Stimulated activated CD8-positive, alpha-beta memory T cell treated with anti-CD3 and anti-CD28 coated beads, Interleukin-7, amount 100 ng/mL, for 4 hours (primary cell): ENCODE data around the gene KLHDC10.
"Not testable (repeated sequence)": the region's sequence is repeated elsewhere in the genome, so short reads cannot be mapped to it uniquely, and the experiment has no call there.

ENCODE experiments used
- DNase-seq, 2 donors: peaks; one replicate each; pipeline ENCODE4 v3.0.0-alpha.2; 2020; ENCODE audit warnings: low read depth in 2 of 2

The KLHDC10 gene

DNA sequence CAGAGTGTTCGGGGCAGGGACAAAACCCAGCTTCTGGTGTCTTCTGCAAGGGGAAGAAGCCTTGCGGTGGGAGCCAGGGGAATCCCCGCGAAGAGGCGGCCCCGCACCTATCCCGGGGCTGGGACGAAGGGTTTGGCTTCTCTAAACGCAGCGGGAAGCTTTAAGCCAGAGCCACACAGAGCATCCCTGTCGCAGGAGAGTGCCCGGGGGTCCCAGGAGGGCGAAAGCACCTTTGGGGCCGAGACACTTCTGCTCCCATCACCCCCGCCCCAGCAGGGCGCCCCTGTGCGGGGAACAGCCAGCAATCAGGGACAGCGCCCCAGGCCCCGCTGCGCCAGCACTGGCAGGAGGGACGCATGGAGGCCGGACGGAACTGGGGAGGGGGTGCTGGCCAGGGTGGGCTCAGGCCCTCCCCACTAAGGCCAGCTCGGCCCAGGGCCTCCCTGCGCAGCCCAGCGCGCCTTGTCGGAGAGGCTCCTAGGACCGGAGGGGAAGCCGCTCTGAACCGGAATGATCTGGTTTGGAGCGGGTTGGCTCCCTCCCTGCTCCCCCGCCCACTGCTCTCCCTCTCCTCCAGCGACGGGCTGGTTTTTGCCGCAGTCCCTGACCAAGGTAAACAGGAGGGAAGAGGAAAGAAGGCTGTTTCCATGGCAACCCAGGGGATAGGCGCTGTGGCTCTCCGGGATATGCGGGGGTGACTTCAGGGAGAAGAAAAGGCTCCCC lies 71.0 kb downstream of the KLHDC10 start:
- DNase-seq: no peak

DNA sequence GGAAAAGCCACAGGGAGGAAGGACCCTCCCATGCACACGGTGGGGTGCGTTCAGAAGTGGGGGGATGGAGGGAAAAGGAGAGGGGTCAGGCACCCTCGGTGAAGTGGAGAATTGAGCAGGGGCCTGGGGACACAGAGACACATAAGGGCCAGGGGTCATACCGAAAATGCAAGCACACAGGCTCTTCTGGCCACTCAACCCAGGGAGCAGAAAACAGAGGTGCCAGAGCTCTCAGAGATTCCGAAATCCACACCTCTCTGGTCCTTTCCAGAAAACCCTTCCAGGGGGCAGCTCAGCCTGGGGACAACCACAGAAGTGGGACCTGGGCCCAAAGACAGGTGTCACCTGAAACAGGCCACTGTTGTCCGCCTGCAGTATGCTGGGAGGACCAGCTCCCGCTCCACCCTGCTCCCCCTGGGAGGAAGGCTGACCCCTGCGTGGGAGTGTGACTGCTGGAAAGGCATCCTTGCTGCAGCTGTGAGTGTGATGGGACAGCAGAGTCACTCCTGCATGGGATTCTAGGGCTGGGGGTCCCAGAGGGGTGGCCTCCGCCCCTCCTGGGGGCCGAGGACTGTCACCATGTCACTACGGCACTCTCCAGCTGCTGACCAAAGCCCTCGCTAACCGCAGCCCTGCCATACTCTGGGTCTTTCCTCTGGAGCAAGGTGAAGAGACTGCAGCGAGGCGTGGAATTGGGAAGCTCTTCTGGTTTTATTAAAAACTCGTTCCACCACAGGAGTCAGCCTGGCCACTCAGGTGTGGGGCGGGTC lies 71.7 kb downstream of the KLHDC10 start:
- DNase-seq: no peak

DNA sequence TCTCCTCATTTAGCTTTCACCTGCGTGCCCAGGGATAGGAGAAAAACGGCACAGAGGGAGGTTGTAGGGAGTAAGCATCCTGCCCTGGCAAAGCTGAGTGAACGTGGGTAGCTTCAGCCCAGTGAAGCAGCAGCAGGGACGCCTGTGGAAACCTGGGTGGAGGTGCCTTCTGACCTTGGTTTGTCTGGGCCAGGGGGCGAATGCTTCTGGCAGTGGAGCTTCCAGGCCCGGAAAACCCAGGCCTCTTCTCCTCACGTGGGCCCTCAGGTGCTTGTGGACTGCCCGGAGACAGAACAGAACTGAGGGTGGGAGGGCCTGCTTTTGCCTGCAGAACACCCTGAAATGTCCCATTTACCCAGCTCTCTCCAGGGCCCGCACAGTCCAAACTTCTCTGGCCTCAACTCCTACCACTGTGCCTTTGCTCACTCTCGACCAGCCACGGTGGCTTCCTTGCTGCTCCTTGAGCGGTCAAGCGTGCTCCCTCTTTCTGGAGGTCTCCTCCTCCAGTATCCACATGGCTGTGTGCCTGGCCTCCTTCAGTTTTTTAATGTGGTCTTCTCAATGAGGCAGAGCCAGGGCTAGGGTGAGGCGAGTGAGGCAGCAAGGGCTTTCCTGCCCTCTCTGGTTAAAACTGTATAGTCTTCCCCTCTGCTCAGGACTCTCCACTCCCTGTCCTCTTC lies 72.5 kb downstream of the KLHDC10 start:
- no peak for DNase-seq

DNA sequence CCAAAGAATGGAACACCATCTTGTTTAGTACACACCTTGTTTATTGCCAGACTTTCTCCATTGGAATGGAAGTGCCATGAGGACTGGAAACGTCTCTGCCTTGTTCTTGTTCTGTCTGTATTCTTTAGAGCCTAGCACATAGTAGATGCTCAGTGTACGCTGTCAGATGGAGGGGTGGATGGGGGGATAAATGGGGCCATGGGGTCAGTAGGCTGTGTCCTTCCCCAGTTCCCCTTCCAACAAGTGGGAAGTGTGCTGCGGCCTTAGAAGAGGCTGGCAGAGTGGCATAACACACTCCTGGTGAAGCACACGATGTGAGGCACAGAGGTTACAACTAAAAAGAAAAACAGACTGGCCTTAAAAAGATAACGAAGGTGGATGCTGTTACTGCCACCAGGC lies 73.0 kb downstream of the KLHDC10 start:
- DNase-seq: no peak

DNA sequence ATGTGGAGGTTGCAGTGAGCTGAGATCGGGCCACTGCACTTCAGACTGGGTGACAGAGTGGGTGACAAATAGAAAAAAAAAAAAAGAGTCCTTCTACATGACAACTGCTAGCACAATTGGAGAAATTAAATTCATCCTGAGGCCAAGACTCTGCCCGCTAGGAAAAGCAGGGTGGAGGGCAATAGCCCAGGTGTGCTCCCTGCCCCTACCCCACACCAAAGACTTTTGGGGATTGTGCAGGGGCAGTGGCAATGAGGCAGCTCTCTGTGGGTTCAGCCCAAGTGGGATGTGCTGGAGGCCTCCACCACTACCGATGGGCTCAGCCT lies 73.6 kb downstream of the KLHDC10 start:
- DNase-seq: no peak

DNA sequence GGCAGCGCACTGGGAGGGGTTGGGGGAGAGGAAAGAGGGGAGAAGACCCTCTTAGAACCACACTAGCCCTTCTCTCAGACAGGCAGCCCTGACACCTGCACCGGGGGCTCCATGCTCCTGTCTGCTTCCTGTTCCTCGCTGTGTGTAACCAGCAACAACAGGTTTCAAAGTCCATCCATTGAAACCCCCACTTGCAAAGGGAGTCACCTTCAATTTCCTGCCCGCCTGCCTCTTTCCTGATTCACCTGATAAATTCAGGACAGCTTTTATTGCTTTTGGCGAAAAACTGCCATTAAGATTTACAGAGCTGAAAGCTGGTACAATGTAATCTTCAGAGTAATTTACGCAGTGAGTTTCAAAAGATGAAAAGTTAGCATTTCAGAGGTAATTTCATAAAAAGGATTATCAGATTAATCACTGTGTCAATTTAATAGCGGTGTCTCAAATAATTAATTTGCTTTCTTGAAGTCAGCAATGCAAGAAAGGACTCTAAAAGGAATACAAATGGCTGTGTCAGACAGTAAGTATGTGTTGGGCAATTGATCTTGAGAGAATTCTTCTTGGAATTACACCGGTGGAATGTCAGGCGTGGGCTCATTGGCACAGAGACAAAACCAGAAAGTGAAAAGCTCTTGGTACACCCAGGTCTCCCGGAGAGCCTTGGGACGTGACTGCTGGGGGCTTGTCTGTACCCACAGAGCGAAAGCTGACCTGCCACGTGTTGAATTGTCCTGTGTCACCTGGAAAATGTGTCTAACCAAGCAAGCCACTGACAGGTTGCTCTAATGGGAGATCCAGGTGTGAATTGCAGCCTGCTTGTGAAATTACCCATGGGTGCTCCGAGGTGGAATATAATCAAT lies 74.2 kb downstream of the KLHDC10 start:
- no peak for DNase-seq

DNA sequence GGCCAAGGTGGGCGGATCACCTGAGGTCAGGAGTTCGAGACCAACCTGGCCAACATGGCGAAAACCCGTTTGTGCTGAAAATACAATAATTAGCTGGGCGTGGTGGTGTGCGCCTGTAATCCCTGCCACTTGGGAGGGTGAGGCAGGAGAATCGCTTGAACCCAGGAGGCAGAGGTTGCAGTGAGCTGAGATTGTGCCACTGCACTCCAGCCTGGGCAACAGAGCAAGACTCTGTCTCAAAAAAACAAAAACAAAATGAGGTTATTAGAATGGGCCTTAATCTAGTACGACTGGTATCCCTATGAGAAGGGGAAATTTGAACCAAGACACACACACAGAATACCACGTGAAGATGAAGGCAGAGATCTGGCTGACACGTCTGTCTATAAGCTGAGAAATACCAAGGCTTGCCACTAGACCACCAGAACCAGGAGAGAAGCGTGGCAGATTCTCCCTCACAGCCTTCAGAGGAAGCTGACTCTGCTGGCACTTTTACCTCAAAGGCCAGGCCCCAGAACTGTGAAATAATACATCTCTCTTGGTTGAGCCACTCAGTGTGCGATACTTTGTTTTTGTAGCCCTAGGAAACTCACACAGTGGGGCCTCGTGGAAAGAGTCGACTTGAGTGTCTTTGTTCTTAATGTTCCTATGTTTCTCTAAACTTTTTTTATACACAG lies 75.2 kb downstream of the KLHDC10 start:
- no peak for DNase-seq

DNA sequence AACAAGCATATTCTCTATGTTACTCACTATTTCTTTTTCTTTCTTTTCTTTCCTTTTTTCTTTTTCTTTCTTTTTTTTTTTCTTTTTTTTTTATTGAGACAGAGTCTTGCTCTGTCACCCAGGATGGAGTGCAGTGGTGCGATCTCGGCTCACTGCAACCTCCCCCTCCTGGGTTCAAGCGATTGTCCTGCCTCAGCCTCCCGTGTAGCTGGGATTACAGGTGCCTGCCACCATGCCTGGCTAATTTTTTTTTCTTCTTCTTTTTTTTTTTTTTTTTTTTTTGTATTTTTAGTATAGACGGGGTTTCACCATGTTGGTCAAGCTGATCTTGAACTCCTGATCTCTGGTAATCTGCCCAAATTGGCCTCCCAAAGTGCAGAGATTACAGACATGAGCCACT lies 75.8 kb downstream of the KLHDC10 start:
- DNase-seq: not testable (repeated sequence)

DNA sequence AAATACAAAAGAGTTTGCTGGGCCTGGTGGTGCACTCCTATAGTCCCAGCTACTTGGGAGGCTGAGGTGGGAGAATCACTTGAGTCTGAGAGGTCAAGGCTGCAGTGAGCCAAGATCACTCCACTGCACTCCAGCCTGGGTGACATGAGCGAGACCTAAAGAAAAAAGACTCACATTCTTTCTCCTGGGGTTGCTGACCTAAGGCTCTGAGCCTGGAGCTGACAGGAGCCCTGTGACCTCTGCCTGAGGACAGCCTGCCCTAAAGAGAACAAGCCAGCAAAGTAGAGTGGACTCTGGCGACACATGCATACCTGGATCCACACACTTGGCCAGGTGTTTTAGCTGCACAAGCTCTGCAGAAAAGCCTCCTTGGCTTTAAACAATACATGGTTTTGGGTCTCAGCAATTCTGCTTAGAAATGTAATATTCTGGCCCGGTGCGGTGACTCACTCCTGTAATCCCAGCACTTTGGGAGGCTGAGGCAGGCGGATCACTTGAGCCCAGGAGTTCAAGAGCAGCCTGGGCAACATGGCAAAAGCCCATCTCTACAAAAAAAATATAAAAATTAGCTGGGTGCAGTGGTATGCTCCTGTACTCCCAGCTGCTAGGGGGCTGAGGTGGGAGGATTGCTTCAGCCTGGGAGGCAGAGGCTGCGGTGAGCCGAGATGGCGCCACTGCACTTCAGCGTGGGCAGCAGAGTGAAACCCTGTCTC lies 76.5 kb downstream of the KLHDC10 start:
- DNase-seq: no peak

DNA sequence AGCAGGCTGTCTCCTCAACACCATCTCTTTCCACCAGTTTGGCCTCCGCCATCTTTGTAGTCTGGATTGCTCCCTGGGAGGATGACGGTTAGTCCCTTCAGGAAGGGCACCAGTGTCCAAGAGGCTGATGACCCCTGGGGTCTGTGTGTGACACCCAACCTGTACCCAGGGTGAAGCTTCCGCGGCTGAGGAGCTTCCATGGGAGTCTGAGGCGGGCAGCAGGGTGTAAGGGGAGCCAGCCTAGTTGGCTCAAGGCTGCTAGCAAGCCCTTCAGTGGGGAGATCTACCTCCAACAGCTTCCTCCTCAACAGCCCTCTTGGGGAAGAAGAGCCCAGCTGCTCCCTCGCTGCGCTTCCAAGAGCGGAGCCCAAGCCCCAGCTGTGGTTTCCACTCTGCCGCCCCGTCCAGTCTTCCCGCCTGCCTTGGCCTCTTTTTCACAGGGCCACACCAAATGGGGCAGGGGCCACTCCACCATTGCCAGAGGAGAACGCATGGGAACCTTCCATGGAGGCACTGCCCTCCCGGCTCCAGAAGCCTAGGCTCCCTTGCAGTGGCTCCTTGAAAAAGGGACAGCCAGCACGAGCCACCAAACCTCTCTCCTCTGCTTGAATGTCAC lies 77.5 kb downstream of the KLHDC10 start:
- no peak for DNase-seq

DNA sequence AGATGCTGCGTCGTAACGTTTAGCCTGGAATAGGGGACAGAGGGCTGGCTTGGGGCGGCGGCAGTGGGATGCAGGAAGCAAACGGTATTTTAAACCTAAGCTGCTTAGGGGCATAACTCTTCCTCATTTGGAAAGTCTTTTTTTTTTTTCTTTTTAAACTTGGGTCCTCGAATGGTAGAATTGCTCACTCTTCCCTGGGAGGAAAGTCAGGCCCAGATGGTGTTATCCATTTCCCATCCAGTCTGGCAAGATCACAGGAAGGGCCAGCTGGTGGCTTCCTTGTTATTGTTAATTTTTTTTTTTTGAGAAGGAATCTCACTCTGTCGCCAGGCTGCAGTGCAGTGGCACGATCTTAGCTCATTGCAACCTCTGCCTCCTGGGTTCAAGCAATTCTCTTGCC lies 78.2 kb downstream of the KLHDC10 start:
- DNase-seq: no peak

DNA sequence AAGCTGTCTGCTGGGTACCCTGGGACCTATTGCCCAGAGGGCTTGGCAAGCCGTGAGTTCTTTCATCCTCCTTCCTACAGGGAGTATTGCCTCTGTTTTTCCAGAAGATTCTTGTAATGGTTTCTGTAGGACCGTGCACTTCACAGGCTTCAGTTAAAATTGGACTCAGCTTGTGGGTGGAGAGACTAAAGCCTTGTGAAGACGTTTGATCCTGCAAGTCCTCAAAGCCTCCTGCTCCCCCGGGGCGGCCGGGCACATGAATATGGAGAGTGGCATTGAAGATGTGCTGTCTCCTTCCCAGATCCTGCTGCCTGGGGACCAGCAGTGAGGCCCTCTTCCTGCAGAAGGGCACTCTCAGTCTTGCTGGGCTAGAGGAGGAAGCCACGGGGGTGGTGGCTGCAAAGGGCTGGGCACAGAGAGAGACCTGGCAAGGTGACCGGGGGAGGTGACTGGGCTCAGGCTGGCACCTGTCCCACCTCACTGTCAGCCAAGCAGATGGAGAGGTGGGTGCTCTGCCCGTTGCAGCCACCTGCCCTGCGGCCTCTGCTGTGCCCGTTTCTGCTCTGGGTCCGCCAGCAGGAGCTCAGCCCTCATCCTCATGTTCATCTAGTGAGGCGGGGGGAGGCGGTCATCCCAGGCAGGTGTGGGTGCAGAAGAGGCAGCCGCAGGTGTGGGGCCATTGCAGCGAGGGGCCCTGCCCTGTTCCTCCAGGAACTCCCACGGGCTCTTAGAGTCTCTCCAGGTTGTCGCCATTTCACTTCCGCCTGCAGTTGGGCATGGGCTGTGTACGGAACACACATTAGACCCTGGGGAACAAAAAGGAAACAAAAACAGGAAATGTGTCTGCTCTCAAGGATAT lies 79.2 kb downstream of the KLHDC10 start:
- DNase-seq: no peak

DNA sequence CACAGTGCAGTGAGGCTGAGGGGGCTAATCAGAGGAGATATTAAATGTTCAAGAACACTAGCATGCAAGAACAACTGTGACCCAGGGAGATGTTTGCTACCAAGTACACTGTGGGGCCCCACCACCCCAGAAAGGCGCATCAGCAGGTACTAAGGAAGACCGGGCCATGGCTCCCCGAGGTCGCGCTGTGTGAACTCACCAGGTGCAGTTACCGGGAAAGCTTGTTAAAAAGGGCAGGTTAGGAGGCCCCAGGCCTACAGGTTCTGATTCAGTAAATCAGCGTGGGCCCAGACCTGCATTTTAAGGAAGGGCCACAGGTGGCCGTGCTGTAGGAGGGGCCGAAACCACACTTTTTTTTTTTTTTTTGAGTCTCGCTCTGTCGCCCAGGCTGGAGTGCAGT lies 80.3 kb downstream of the KLHDC10 start:
- no peak for DNase-seq

DNA sequence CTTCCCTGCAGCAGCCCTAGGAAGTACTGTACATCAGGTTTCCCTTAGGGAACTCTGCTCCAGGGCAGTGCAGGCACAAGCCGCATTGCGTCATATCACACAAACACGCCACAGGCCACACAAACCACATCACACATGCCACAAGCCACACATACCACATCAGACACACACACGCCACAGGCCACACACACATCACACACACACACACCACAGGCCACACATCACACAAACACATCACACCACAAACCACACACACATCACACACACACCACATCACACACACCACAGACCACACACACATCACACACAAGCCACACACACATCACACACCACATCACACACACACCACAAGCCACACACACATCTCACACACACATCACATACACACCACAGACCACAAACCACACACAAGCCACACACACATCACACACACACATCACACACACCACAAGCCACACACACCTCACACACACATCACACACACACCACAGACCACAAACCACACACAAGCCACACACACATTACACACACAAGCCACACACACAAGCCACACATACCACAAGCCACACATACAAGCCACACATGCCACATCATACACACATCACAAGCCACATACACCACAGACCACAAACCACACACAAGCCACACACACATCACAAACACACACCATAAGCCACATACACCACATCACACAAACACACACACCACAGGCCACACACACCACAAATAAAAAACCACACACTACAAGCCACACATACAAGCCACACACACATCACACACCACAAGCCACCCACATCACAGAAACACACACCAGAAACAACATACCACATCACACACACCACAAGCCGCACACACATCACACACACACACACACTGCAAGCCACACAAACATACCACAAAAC lies 81.5 kb downstream of the KLHDC10 start:
- DNase-seq: peak; percentile 13 to 18

DNA sequence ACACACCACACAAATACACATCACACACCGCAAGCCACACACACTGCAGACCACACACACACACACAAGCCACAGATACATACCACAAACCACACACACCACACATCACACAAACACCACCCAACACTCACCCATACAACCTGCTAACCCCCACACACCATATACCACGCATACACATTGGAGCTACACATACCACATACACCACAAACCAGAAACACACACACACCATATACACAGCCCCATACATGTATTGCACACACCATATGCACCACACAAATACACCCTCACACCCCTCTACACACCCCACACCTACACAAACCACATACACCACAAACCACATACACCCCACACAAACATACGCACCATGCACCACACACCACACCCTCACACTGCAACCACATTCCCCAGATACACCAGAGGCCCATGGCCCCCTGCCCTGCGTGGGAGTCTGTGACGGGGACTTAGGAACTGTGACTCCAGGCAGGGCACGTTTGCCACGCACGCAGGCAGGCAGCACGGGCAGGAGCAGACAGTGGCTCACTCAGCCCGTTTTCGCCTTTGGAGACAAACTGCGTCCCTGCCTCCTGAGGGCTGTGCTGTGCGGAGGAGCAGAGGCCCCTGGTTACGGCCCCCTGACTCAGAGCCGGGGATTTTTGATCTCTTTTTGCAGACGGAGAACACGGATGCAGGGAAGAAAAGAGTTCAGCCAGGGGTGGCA lies 82.3 kb downstream of the KLHDC10 start:
- DNase-seq: no peak

DNA sequence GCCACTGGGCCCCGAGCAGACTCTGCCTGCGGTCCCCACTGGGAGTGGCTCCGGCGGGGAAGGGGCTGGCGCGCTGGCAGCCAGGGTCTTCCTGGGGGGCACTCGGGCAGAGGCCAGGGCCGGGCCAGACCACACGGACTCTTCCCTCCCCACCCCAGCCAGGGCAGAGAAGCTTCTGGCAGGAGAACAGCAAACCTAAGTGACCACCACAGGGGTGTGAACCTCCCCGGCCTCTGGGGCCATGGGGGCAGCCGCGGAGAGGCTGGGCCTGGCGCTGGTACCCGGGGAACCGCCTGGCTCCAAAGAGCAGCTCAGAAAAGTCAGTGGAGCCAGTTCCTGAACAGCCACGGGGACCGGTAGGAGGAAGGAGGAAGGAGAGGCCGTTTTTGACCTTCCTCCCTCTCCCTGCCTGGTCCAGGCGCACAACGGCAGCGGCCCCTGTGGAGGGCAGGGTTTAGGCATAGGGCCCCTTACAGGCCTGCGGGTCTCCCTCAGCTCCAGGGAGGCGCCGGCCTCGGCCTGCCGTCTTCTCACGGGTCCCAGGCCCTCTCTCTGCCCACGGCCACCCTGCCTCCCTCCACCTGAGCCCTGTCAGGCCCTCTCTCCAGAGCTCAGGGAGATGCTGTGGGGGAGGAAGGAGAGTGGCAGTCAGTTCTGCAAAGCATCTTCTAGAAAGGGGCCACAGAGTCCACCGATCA lies 83.0 kb downstream of the KLHDC10 start:
- no peak for DNase-seq

DNA sequence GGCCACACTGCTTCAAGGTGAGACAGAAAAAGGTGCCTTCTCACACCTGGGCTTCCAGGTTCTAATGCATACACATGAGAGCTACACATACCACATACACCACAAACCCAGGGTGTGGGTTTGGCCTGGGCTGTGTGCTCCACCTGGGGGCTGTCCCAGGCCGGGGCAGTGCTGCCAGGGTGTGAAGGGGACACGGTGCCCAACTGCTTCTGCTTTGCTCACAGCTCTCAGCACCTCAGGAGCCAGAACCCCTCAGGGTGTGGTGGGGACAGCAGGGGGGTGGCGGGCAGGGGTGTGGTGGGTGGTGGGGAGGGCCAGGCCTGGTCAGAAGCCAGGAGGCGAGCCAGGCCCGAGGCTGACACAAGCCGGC lies 83.8 kb downstream of the KLHDC10 start:
- DNase-seq: no peak
